Liver (tissue), 9 donors: ENCODE measurements around the gene ZNF80. TPM values are rescaled to one million over a fixed set of nuclear protein-coding genes. Genes with fewer than 3 reads are reported as not detected.

Experiments used
- DNase-seq: peaks from one replicate; pipeline ENCODE4 v3.0.0-alpha.2; 2017; ENCODE audit warnings: low spot score
- H3K27ac ChIP-seq, 2 donors: one replicate each; pipeline ENCODE4 v1.7.0; 2013; ENCODE audit warnings: inconsistent platforms in 2 of 2, low read length in 2 of 2, control low read depth in 1 of 2, low read depth in 1 of 2, mild to moderate bottlenecking in 1 of 2
- H3K27me3 ChIP-seq, 4 donors: one replicate each; pipeline versions ENCODE4 v1.6.1 to v1.7.0; 2013; ENCODE audit warnings: low read length in 3 of 4, inconsistent platforms in 1 of 4, mild to moderate bottlenecking in 1 of 4, moderate library complexity in 1 of 4; ENCODE audit not compliant: control insufficient read depth in 4 of 4, insufficient read depth in 4 of 4
- H3K36me3 ChIP-seq, 4 donors: one replicate each; pipeline versions ENCODE4 v1.6.1 to v1.7.0; 2013; ENCODE audit warnings: low read length in 3 of 4, mild to moderate bottlenecking in 3 of 4, low read depth in 1 of 4, moderate library complexity in 1 of 4; ENCODE audit not compliant: control insufficient read depth in 4 of 4, insufficient read depth in 3 of 4
- H3K4me1 ChIP-seq, 4 donors: one replicate each; pipeline versions ENCODE4 v1.6.1 to v1.7.0; 2013; ENCODE audit warnings: low read length in 3 of 4, mild to moderate bottlenecking in 3 of 4, moderate library complexity in 1 of 4; ENCODE audit not compliant: control insufficient read depth in 4 of 4, insufficient read depth in 4 of 4
- H3K4me3 ChIP-seq, 3 donors: one replicate each; pipeline versions ENCODE4 v1.6.1 to v1.7.0; 2013; ENCODE audit warnings: low read length in 3 of 3, control low read depth in 1 of 3, low read depth in 1 of 3, mild to moderate bottlenecking in 1 of 3
- H3K9ac ChIP-seq, 2 donors: one replicate each; pipeline ENCODE4 v1.7.0; 2013; ENCODE audit warnings: low read length in 2 of 2, mild to moderate bottlenecking in 2 of 2, moderate library complexity in 2 of 2, control low read depth in 1 of 2, low read depth in 1 of 2
- H3K9me3 ChIP-seq, 4 donors: one replicate each; pipeline versions ENCODE4 v1.6.1 to v1.7.0; 2013; ENCODE audit warnings: low read length in 3 of 4; ENCODE audit not compliant: control insufficient read depth in 4 of 4
- EGR1 ChIP-seq, 2 donors: IDR thresholded peaks; 2 replicates each; pipeline ENCODE4 v1.6.1; 2016 to 2018; ENCODE audit warnings: antibody characterized with exemption in 2 of 2, low read depth in 2 of 2
- FOXA2 ChIP-seq: IDR thresholded peaks from 2 replicates; pipeline ENCODE4 v1.6.1; 2016; ENCODE audit warnings: antibody characterized with exemption
- GABPA ChIP-seq, 2 donors: IDR thresholded peaks in 1 of 2; conservative IDR thresholded peaks in 1 of 2; 2 replicates each; pipeline ENCODE4 v1.6.1; 2016; ENCODE audit warnings: antibody characterized with exemption in 2 of 2, mild to moderate bottlenecking in 1 of 2, moderate library complexity in 1 of 2
- HNF4A ChIP-seq, 2 donors: conservative IDR thresholded peaks; 2 replicates each; pipeline ENCODE4 v1.6.1; 2016; ENCODE audit warnings: antibody characterized with exemption in 2 of 2, mild to moderate bottlenecking in 2 of 2
- JUND ChIP-seq, 2 donors: IDR thresholded peaks; 2 replicates each; pipeline ENCODE4 v1.6.1; 2016; ENCODE audit warnings: antibody characterized with exemption in 2 of 2
- NR2F2 ChIP-seq: IDR thresholded peaks from 2 replicates; pipeline ENCODE4 v1.6.1; 2016; ENCODE audit warnings: antibody characterized with exemption
- RAD21 ChIP-seq, 2 donors: IDR thresholded peaks; 2 replicates each; pipeline ENCODE4 v1.6.1; 2016; ENCODE audit warnings: antibody characterized with exemption in 2 of 2, mild to moderate bottlenecking in 2 of 2
- RXRA ChIP-seq, 2 donors: IDR thresholded peaks; 2 replicates each; pipeline ENCODE4 v1.6.1; 2017 to 2018; ENCODE audit warnings: antibody characterized with exemption in 2 of 2, mild to moderate bottlenecking in 1 of 2
- SP1 ChIP-seq: IDR thresholded peaks from 2 replicates; pipeline ENCODE4 v1.6.1; 2018; ENCODE audit warnings: antibody characterized with exemption, mild to moderate bottlenecking
- TAF1 ChIP-seq: conservative IDR thresholded peaks from 2 replicates; pipeline ENCODE4 v1.6.1; 2016; ENCODE audit warnings: antibody characterized with exemption, mild to moderate bottlenecking
- YY1 ChIP-seq: IDR thresholded peaks from 2 replicates; pipeline ENCODE4 v1.6.1; 2016; ENCODE audit warnings: antibody characterized with exemption, mild to moderate bottlenecking
- polyA plus RNA-seq, 2 donors: library from polyadenylated mRNA; stranded (reverse) in 1 of 2; unstranded in 1 of 2; fragments of 200-250 nt in 1 of 2; fragments of >200 nt in 1 of 2; fragmentation: Nextera tagmentation in 1 of 2; extraction: Ambion mirVana in 1 of 2; gene quantifications; one replicate each; pipeline versions ENCODE4 v1.2.1 to v1.2.3, GENCODE V29; 2013 to 2015
- total RNA-seq, 2 donors: library from RNA; depleted of rRNA; stranded (reverse); fragments of >200 nt; gene quantifications; one replicate each; pipeline ENCODE4 v1.2.3, GENCODE V29; 2014
- TF ChIP-seq, protein P1 (sequence below): IDR thresholded peaks from 2 replicates; pipeline ENCODE4 v1.6.1; 2016; ENCODE audit warnings: antibody characterized with exemption
- TF ChIP-seq, protein P2 (sequence below): IDR thresholded peaks from 2 replicates; pipeline ENCODE4 v1.6.1; 2016; ENCODE audit warnings: antibody characterized with exemption
- TF ChIP-seq, protein P3 (sequence below): IDR thresholded peaks from 2 replicates; pipeline ENCODE4 v1.6.1; 2016; ENCODE audit warnings: antibody characterized with exemption
- donor health status: healthy.
- donor health status: healthy.
- donor health status: healthy.
- donor health status: healthy.
- donor health status: healthy.

The ZNF80 gene
- total and polyA plus RNA-seq, 4 donors, result 0.06 TPM; not detected in 3

DNA sequence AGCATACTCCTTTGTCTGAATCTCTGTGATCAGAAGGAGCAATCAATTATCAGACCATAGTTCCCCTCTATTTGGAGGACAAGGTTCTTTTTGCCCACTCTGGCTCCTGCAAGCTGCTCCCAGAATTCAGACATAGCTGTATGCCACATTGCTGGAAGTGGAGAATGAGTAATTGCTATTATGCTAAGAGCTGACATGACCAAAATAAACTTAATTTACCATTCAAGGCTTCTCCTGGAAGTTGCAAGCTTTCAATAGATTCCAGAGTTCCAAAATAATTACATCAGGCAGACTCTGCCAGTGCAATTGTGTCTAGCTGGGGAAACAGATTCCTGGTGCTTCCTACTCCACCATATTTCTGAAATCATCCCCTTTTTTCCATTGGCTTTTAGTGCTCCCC is 50.9 kb downstream of the ZNF80 start:
- H3K9me3 ChIP-seq, result peaks cover 0 to 8% (median 0%) of the 10 kb centered on the region in 4 donors
- no peak overlapping the region for H3K27ac ChIP-seq
- TF ChIP-seq YY1, result no peak
- no peak for TF ChIP-seq HNF4A (conservative IDR thresholded peaks at IDR 0.05)
- TF ChIP-seq, protein P1, sequence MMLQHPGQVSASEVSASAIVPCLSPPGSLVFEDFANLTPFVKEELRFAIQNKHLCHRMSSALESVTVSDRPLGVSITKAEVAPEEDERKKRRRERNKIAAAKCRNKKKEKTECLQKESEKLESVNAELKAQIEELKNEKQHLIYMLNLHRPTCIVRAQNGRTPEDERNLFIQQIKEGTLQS, result no peak
- TF ChIP-seq NR2F2, result no peak
- no peak for TF ChIP-seq RXRA (IDR thresholded peaks at IDR 0.05)
- no peak for TF ChIP-seq SP1
- TF ChIP-seq FOXA2, result no peak
- no peak for TF ChIP-seq GABPA (IDR thresholded peaks at IDR 0.05 in 1 of 2, conservative IDR thresholded peaks at IDR 0.05 in 1 of 2)
- TF ChIP-seq, protein P2, sequence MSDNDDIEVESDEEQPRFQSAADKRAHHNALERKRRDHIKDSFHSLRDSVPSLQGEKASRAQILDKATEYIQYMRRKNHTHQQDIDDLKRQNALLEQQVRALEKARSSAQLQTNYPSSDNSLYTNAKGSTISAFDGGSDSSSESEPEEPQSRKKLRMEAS, result no peak
- no peak for TF ChIP-seq RAD21 (IDR thresholded peaks at IDR 0.05)
- no peak for TF ChIP-seq EGR1 (IDR thresholded peaks at IDR 0.05; ENCODE audit: low read depth in 2 of 2)
- no peak for TF ChIP-seq JUND (IDR thresholded peaks at IDR 0.05)
- TF ChIP-seq TAF1, result no peak
- TF ChIP-seq, protein P3, sequence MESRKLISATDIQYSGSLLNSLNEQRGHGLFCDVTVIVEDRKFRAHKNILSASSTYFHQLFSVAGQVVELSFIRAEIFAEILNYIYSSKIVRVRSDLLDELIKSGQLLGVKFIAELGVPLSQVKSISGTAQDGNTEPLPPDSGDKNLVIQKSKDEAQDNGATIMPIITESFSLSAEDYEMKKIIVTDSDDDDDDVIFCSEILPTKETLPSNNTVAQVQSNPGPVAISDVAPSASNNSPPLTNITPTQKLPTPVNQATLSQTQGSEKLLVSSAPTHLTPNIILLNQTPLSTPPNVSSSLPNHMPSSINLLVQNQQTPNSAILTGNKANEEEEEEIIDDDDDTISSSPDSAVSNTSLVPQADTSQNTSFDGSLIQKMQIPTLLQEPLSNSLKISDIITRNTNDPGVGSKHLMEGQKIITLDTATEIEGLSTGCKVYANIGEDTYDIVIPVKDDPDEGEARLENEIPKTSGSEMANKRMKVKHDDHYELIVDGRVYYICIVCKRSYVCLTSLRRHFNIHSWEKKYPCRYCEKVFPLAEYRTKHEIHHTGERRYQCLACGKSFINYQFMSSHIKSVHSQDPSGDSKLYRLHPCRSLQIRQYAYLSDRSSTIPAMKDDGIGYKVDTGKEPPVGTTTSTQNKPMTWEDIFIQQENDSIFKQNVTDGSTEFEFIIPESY, result no peak
- H3K4me1 ChIP-seq, result no peaks in the 10 kb centered on the region
- DNase-seq, result no peak
- H3K4me3 ChIP-seq, result no peak overlapping the region
- H3K27me3 ChIP-seq, result peaks cover 0 to 3% (median 0%) of the 10 kb centered on the region in 4 donors
- H3K9ac ChIP-seq, result no peak overlapping the region
- H3K36me3 ChIP-seq, result no peaks in the 10 kb centered on the region

Other genes starting within 250 kb of the ZNF80 start
- 1 to 10 TPM in 1 of 2 donors, under 1 TPM in 1; 0.79 to 1.0 TPM for gene CCDC191, start 181.1 kb downstream of the ZNF80 start, total RNA-seq
- gene CCDC191, start 181.1 kb downstream of the ZNF80 start, polyA plus RNA-seq, result under 1 TPM; 0.31 to 0.81 TPM
- gene QTRT2, start 180.8 kb downstream of the ZNF80 start, total RNA-seq, result 10 to 100 TPM in 1 of 2 donors, 1 to 10 TPM in 1; 5.9 to 11.3 TPM
- 1 to 10 TPM; 4.3 to 5.8 TPM for gene QTRT2, start 180.8 kb downstream of the ZNF80 start, polyA plus RNA-seq
- gene DRD3, start 58.5 kb downstream of the ZNF80 start, total RNA-seq, result not detected
- not detected for gene DRD3, start 58.5 kb downstream of the ZNF80 start, polyA plus RNA-seq
- gene TIGIT, start 56.5 kb upstream of the ZNF80 start, total RNA-seq, result under 1 TPM; 0.51 to 0.92 TPM
- gene TIGIT, start 56.5 kb upstream of the ZNF80 start, polyA plus RNA-seq, result under 1 TPM; 0.06 to 0.24 TPM